Small intestine (tissue), 7 donors: ENCODE results near the gene ARL2BP. TPM values are rescaled to one million over a fixed set of nuclear protein-coding genes. Genes with fewer than 3 reads are reported as not detected.

ENCODE experiments used
- DNase-seq, 2 donors: peaks; one replicate each; pipeline versions ENCODE4 v3.0.0 to v3.0.0-alpha.2; 2013
- FAIRE-seq: peaks from 2 replicates; lab custom pipeline; 2012; peaks lifted over from hg19 to GRCh38; lab: Jason Lieb, UNC
- H3K27ac ChIP-seq, 3 donors: one replicate each; pipeline ENCODE4 v1.5.1; 2013; ENCODE audit warnings: low read length in 2 of 3, mild to moderate bottlenecking in 2 of 3, control low read depth in 1 of 3, inconsistent platforms in 1 of 3, low read depth in 1 of 3, moderate library complexity in 1 of 3
- H3K27me3 ChIP-seq, 3 donors: one replicate each; pipeline ENCODE4 v1.6.1; 2013; ENCODE audit warnings: low read length in 3 of 3, inconsistent platforms in 1 of 3; ENCODE audit not compliant: control insufficient read depth in 3 of 3, insufficient read depth in 3 of 3
- H3K36me3 ChIP-seq, 3 donors: one replicate each; pipeline ENCODE4 v1.6.1; 2013; ENCODE audit warnings: low read length in 3 of 3, inconsistent platforms in 1 of 3, low read depth in 1 of 3, mild to moderate bottlenecking in 1 of 3, moderate library complexity in 1 of 3; ENCODE audit not compliant: control insufficient read depth in 3 of 3, insufficient read depth in 2 of 3
- H3K4me1 ChIP-seq, 3 donors: one replicate each; pipeline ENCODE4 v1.6.1; 2013; ENCODE audit warnings: low read length in 2 of 3, inconsistent platforms in 1 of 3, low read depth in 1 of 3, mild to moderate bottlenecking in 1 of 3, moderate library complexity in 1 of 3; ENCODE audit not compliant: control insufficient read depth in 3 of 3, insufficient read depth in 2 of 3
- H3K4me3 ChIP-seq, 3 donors: one replicate each; pipeline ENCODE4 v1.5.1; 2013; ENCODE audit warnings: low read length in 3 of 3, control low read depth in 1 of 3, inconsistent platforms in 1 of 3, low read depth in 1 of 3, mild to moderate bottlenecking in 1 of 3, moderate library complexity in 1 of 3
- H3K9me3 ChIP-seq, 2 donors: one replicate each; pipeline ENCODE4 v1.6.1; 2013; ENCODE audit warnings: low read depth in 1 of 2, low read length in 1 of 2; ENCODE audit not compliant: control insufficient read depth in 2 of 2, insufficient read depth in 1 of 2
- WGBS, 3 donors: extraction: QIAGEN DNeasy Blood & Tissue Kit; methylation state at CpG; one replicate each; pipeline ENCODE4 v1.1.7; 2013; 5-methylcytosine and 5-hydroxymethylcytosine counted together
- polyA plus RNA-seq, 4 donors: library from polyadenylated mRNA; stranded (reverse) in 3 of 4; unstranded in 1 of 4; fragments of 200-250 nt in 3 of 4; fragments of 120-200 nt in 1 of 4; gene quantifications; one replicate each; pipeline versions ENCODE4 v1.2.1 to v1.2.3, GENCODE V29; 2013
- donor health status: healthy with polysubstance abuse.
- donor health status: control.
- donor health status: control.
- donor health status: Bipolar disorder and iron deficiency.
- donor health status: healthy.

ARL2BP gene
- polyA plus RNA-seq, 4 donors = 18.8 to 40.9 (median 27.6) TPM

- Histone ChIP-seq H3K36me3 (peaks cover 0 to 16% (median 0%) of the 10 kb centered on the region in 3 donors), H3K27me3 (peaks cover 0 to 3% (median 0%) of the 10 kb centered on the region in 3 donors), H3K4me1 (peaks cover 0 to 12% (median 5%) of the 10 kb centered on the region in 3 donors), H3K9me3 (no peaks in the 10 kb centered on the region), H3K27ac (peak within 1 kb of the TSS; percentile 79 to 86 (median 84)), H3K4me3 (peak within 1 kb of the TSS; percentile 44 to 82 (median 76))
- DNase-seq (peak; percentile 77 to 92), FAIRE-seq (no peak)
- WGBS, 3 donors = 1 to 4% (median 2%) methylated on average over 35 to 95 of the region's 95 CpGs
These were observed 39.3 kb downstream of the ARL2BP start, which contains the start of gene PLLP for GRCh38 chr16:57284209-57284951. TSS of gene PLLP (minus strand) at chr16:57284672. CDS start at chr16:57284540, 132 bp downstream.

GRCh38 chr16:57284952-57285363, 39.9 kb downstream of the ARL2BP start:
- DNase-seq (no peak), FAIRE-seq (no peak)
- peak overlapping the region; percentile 44 to 82 (median 76) for H3K4me3 ChIP-seq
- H3K27me3 ChIP-seq = peaks cover 0 to 3% (median 0%) of the 10 kb centered on the region in 3 donors
- H3K4me1 ChIP-seq = peaks cover 0 to 6% (median 3%) of the 10 kb centered on the region in 3 donors
- peaks cover 0 to 11% (median 0%) of the 10 kb centered on the region in 3 donors for H3K36me3 ChIP-seq
- no peak overlapping the region for H3K27ac ChIP-seq
- no peaks in the 10 kb centered on the region for H3K9me3 ChIP-seq
- WGBS, 3 donors = 15 to 20% (median 15%) methylated on average over 21 to 22 of the region's 22 CpGs

GRCh38 chr16:57285379-57285778, 40.3 kb downstream of the ARL2BP start:
- no peak for FAIRE-seq
- no peak for DNase-seq
- Histone ChIP-seq H3K4me1 (peaks cover 0 to 3% (median 2%) of the 10 kb centered on the region in 3 donors), H3K4me3 (peak overlapping the region in 2 of 3 donors; percentile 76 to 82), H3K27me3 (peaks cover 0 to 3% (median 0%) of the 10 kb centered on the region in 3 donors), H3K36me3 (peaks cover 0 to 9% (median 0%) of the 10 kb centered on the region in 3 donors), H3K27ac (no peak overlapping the region), H3K9me3 (no peaks in the 10 kb centered on the region)
- WGBS, 3 donors = 76 to 81% (median 78%) methylated on average over 5 of the region's 5 CpGs

- no peak for DNase-seq
These were observed 44.6 kb downstream of the ARL2BP start for GRCh38 chr16:57289391-57290257.

GRCh38 chr16:57297856-57298255, 52.8 kb downstream of the ARL2BP start:
- 12 to 46% (median 22%) methylated on average over 13 of the region's 13 CpGs for WGBS, 3 donors
- H3K27me3 ChIP-seq = no peaks in the 10 kb centered on the region
- FAIRE-seq (no peak), DNase-seq (peak in 1 of 2 donors; percentile 65)
- no peaks in the 10 kb centered on the region for H3K36me3 ChIP-seq
- no peak overlapping the region for H3K27ac ChIP-seq
- peaks cover 0 to 16% (median 4%) of the 10 kb centered on the region in 3 donors for H3K4me1 ChIP-seq
- H3K4me3 ChIP-seq = no peak overlapping the region
- H3K9me3 ChIP-seq = no peaks in the 10 kb centered on the region

More at GRCh38 chr16:57289391-57290257, 44.6 kb downstream of the ARL2BP start:
- Histone ChIP-seq H3K4me1 (no peaks in the 10 kb centered on the region), H3K4me3 (no peak overlapping the region), H3K9me3 (no peaks in the 10 kb centered on the region), H3K36me3 (no peaks in the 10 kb centered on the region), H3K27ac (no peak overlapping the region), H3K27me3 (no peaks in the 10 kb centered on the region)
- 71 to 74% (median 73%) methylated on average over 14 of the region's 14 CpGs for WGBS, 3 donors
- FAIRE-seq = no peak

- Histone ChIP-seq H3K9me3 (no peaks in the 10 kb centered on the region), H3K36me3 (no peaks in the 10 kb centered on the region), H3K27me3 (no peaks in the 10 kb centered on the region), H3K4me3 (peak overlapping the region in 2 of 3 donors; percentile 13 to 45), H3K4me1 (peaks cover 0 to 22% (median 6%) of the 10 kb centered on the region in 3 donors), H3K27ac (peak overlapping the region; percentile 56 to 96 (median 91))
- FAIRE-seq (no peak), DNase-seq (peak in 1 of 2 donors; percentile 87)
- 19 to 22% (median 21%) methylated on average over 14 of the region's 14 CpGs for WGBS, 3 donors
These were observed 54.1 kb downstream of the ARL2BP start for GRCh38 chr16:57299009-57299718.

GRCh38 chr16:57299719-57300386, 54.8 kb downstream of the ARL2BP start:
- 0% methylated on average over 35 of the region's 35 CpGs for WGBS, 3 donors
- H3K27me3 ChIP-seq = no peaks in the 10 kb centered on the region
- no peaks in the 10 kb centered on the region for H3K9me3 ChIP-seq
- no peak for FAIRE-seq
- peak overlapping the region; percentile 13 to 45 (median 33) for H3K4me3 ChIP-seq
- H3K36me3 ChIP-seq = no peaks in the 10 kb centered on the region
- DNase-seq = peak; percentile 82 to 94
- H3K4me1 ChIP-seq = peaks cover 0 to 27% (median 6%) of the 10 kb centered on the region in 3 donors
- peak overlapping the region; percentile 56 to 96 (median 91) for H3K27ac ChIP-seq
